HepG2 (cell line): Measurements from ENCODE around the gene ZNF800. TPM values are rescaled to one million over a fixed set of nuclear protein-coding genes. Genes with fewer than 3 reads are reported as not detected.

Source experiments
- ARID4A ChIP-seq: sonication (generic); formaldehyde crosslinking; IDR thresholded peaks from 2 replicates; pipeline ENCODE4 v1.5.0; 2020; ENCODE audit warnings: mild to moderate bottlenecking, missing genetic modification reagents, borderline replicate concordance
- HNF1A ChIP-seq, 2 experiments: sonication (generic) in 1 of 2; formaldehyde crosslinking in 1 of 2; IDR thresholded peaks; 2 replicates each; pipeline versions ENCODE4 v1.4.0 to v1.6.1; 2016 to 2020; ENCODE audit warnings: borderline replicate concordance in 1 of 2, low read depth in 1 of 2, mild to moderate bottlenecking in 1 of 2, missing genetic modification reagents in 1 of 2
- KDM3A ChIP-seq: IDR thresholded peaks from 2 replicates; pipeline ENCODE4 v1.6.1; 2018; ENCODE audit warnings: low read depth, missing compliant biosample characterization
- KLF6 ChIP-seq: IDR thresholded peaks from 2 replicates; pipeline ENCODE4 v1.8.0; 2016; ENCODE audit warnings: missing biosample characterization, missing genetic modification reagents
- PCBP1 ChIP-seq: fragments of 200-400 bp; formaldehyde crosslinking; IDR thresholded peaks from 2 replicates; pipeline ENCODE4 v1.6.1; 2017; ENCODE audit warnings: mild to moderate bottlenecking, low read depth, low read length, borderline replicate concordance
- RBM22 ChIP-seq: fragments of 200-400 bp; formaldehyde crosslinking; optimal IDR thresholded peaks from 2 replicates; pipeline ENCODE3; 2017; ENCODE audit warnings: mild to moderate bottlenecking, low read length, moderate library complexity
- TOPORS ChIP-seq: sonication (generic); formaldehyde crosslinking; IDR thresholded peaks from 2 replicates; pipeline ENCODE4 v1.8.0; 2023; ENCODE audit warnings: mild to moderate bottlenecking, missing genetic modification reagents
- ZBTB20 ChIP-seq: sonication (generic); formaldehyde crosslinking; IDR thresholded peaks from 2 replicates; pipeline ENCODE4 v1.8.1; 2023; ENCODE audit warnings: missing genetic modification reagents, low read depth, mild to moderate bottlenecking, borderline replicate concordance
- ZBTB3 ChIP-seq: sonication (generic); formaldehyde crosslinking; IDR thresholded peaks from 2 replicates; pipeline ENCODE4 v1.4.0; 2020; ENCODE audit warnings: low read depth, mild to moderate bottlenecking, moderate library complexity, missing genetic modification reagents, borderline replicate concordance
- ZNF275 ChIP-seq: sonication (generic); formaldehyde crosslinking; IDR thresholded peaks from 2 replicates; pipeline ENCODE4 v1.8.0; 2022; ENCODE audit warnings: missing genetic modification reagents, mild to moderate bottlenecking, inconsistent platforms, borderline replicate concordance
- ZNF607 ChIP-seq: sonication (generic); formaldehyde crosslinking; IDR thresholded peaks from 2 replicates; pipeline ENCODE4 v1.5.1; 2020; ENCODE audit warnings: missing genetic modification reagents, mild to moderate bottlenecking, borderline replicate concordance
- ZNF710 ChIP-seq: sonication (generic); formaldehyde crosslinking; IDR thresholded peaks from 2 replicates; pipeline ENCODE4 v1.5.0; 2020; ENCODE audit warnings: mild to moderate bottlenecking, missing genetic modification reagents, borderline replicate concordance
- polyA plus RNA-seq, 8 experiments: library from polyadenylated mRNA; depleted of rRNA in 3 of 8; stranded (reverse) in 7 of 8; unstranded in 1 of 8; fragments of >200 nt; fragmentation: Illumina TruSeq in 4 of 8; extraction: Trizol in 4 of 8; gene quantifications; 2 replicates each; pipeline versions ENCODE4 v1.2.1 to v1.2.3, GENCODE V29; 2011 to 2016; ENCODE audit warnings: low read depth in 4 of 8, missing spikeins in 1 of 8, mixed read lengths in 1 of 8; ENCODE audit not compliant: insufficient read depth in 1 of 8
- total RNA-seq, 5 experiments: library from RNA; depleted of rRNA; stranded (reverse); fragments of >200 nt; fragmentation: Illumina TruSeq; extraction: Trizol; gene quantifications; 2 replicates each; pipeline ENCODE4 v1.2.3, GENCODE V29; 2016; ENCODE audit warnings: low read depth in 1 of 5

ZNF800 gene
- total and polyA plus RNA-seq, 2 of the 13 experiments (the other 11 are each of a cell fraction or from before 2014, with no cell fraction given): 7.1 to 12.7 TPM

- no peak for TF ChIP-seq HNF1A (IDR thresholded peaks at IDR 0.05; ENCODE audit: low read depth)
- no peak for TF ChIP-seq HNF1A (CRISPR knock-in tag; IDR thresholded peaks at IDR 0.05; ENCODE audit: borderline replicate concordance)
- no peak for TF ChIP-seq ZBTB20 (CRISPR knock-in tag)
- 0 out of 2 replicates have a peak, but pooled peaks have one; percentile 40 for TF ChIP-seq ZNF710 (CRISPR knock-in tag)
- no peak for TF ChIP-seq PCBP1
- no peak for TF ChIP-seq RBM22
- TF ChIP-seq KDM3A (CRISPR knock-in tag): 0 out of 2 replicates have a peak, but pooled peaks have one; percentile 10
- TF ChIP-seq ZNF607 (CRISPR knock-in tag): 0 out of 2 replicates have a peak, but pooled peaks have one; percentile 47
- TF ChIP-seq TOPORS (CRISPR knock-in tag): no peak
- TF ChIP-seq ZNF275: no peak
- TF ChIP-seq ZBTB3 (CRISPR knock-in tag): no peak
- peak; percentile 69; the same call in 1 of the 2 replicates for TF ChIP-seq ARID4A (CRISPR knock-in tag)
- no peak for TF ChIP-seq KLF6 (CRISPR knock-in tag)
These were observed at the start of gene ZNF800 (continued) for GRCh38 chr7:127392566-127393367.
